Measurements from ENCODE around the gene PIP5KL1.

GRCh38 chr9:127885508-127886281 lies 44.9 kb downstream of the PIP5KL1 start:
- no peak for TF ChIP-seq CTCF (IDR thresholded peaks at IDR 0.05; ENCODE audit: insufficient read depth, low read depth, low read length)
- no peak for TF ChIP-seq EZH2 (IDR thresholded peaks at IDR 0.05; ENCODE audit: insufficient read depth, low read length)

Data from astrocyte (in vitro differentiated cells and primary cell).